Measurements from ENCODE around the gene ZAR1L.

ZAR1L gene

GRCh38 chr13:32311188-32311897, 3.8 kb downstream of the ZAR1L start:
- H3K27ac ChIP-seq (ENCODE audit: low read depth, low read length) = no peak overlapping the region
- no peaks in the 10 kb centered on the region for H3K9me2 ChIP-seq (replicated peaks; ENCODE audit: control insufficient read depth, low read length)
- H3K4me3 ChIP-seq (ENCODE audit: low read length) = no peak overlapping the region
- peaks cover 15% of the 10 kb centered on the region for H3K79me2 ChIP-seq (ENCODE audit: control insufficient read depth, low read length)
- H4K20me1 ChIP-seq (ENCODE audit: control insufficient read depth, insufficient read depth, low read depth, low read length) = no peaks in the 10 kb centered on the region
- H3K36me3 ChIP-seq (ENCODE audit: control insufficient read depth, low read length) = peaks cover 6% of the 10 kb centered on the region
- H3K9me3 ChIP-seq (ENCODE audit: control insufficient read depth, insufficient read depth, low read length) = no peaks in the 10 kb centered on the region
- peaks cover 28% of the 10 kb centered on the region for H3K4me1 ChIP-seq (ENCODE audit: control insufficient read depth, low read length)
- TF ChIP-seq EZH2phosphoT487 (IDR thresholded peaks at IDR 0.05; ENCODE audit: borderline replicate concordance, low read length) (no peak), CTCF (IDR thresholded peaks at IDR 0.05; ENCODE audit: low read depth, low read length, poor library complexity, severe bottlenecking) (no peak)
- H3K27me3 ChIP-seq (ENCODE audit: control insufficient read depth, low read length) = no peaks in the 10 kb centered on the region
- H3K4me2 ChIP-seq (ENCODE audit: low read length) = no peak overlapping the region
- H3F3A ChIP-seq (ENCODE audit: control insufficient read depth, insufficient read depth) = peaks cover 3% of the 10 kb centered on the region; the same call in 1 of the 2 replicates

GRCh38 chr13:32310134-32310706, 4.9 kb downstream of the ZAR1L start:
- Histone ChIP-seq H3K9me3 (ENCODE audit: control insufficient read depth, insufficient read depth, low read length) (no peaks in the 10 kb centered on the region), H3K4me2 (ENCODE audit: low read length) (peak overlapping the region; percentile 44), H3K27me3 (ENCODE audit: control insufficient read depth, low read length) (no peaks in the 10 kb centered on the region), H3K4me3 (ENCODE audit: low read length) (peak overlapping the region; percentile 26), H3K9me2 (replicated peaks; ENCODE audit: control insufficient read depth, low read length) (no peaks in the 10 kb centered on the region), H3K79me2 (ENCODE audit: control insufficient read depth, low read length) (peaks cover 5% of the 10 kb centered on the region; the same call in 1 of the 2 replicates), H4K20me1 (ENCODE audit: control insufficient read depth, insufficient read depth, low read depth, low read length) (no peaks in the 10 kb centered on the region), H3K27ac (ENCODE audit: low read depth, low read length) (no peak overlapping the region), H3F3A (ENCODE audit: control insufficient read depth, insufficient read depth) (peaks cover 3% of the 10 kb centered on the region; the same call in 1 of the 2 replicates), H3K4me1 (ENCODE audit: control insufficient read depth, low read length) (peaks cover 25% of the 10 kb centered on the region), H3K36me3 (ENCODE audit: control insufficient read depth, low read length) (no peaks in the 10 kb centered on the region)
- TF ChIP-seq EZH2phosphoT487 (IDR thresholded peaks at IDR 0.05; ENCODE audit: borderline replicate concordance, low read length) = no peak
- peak; percentile 81 for TF ChIP-seq CTCF (IDR thresholded peaks at IDR 0.05; ENCODE audit: low read depth, low read length, poor library complexity, severe bottlenecking)

- no peaks in the 10 kb centered on the region for H3K79me2 ChIP-seq (ENCODE audit: control insufficient read depth, low read length)
- H4K20me1 ChIP-seq (ENCODE audit: control insufficient read depth, insufficient read depth, low read depth, low read length) = no peaks in the 10 kb centered on the region
- H3F3A ChIP-seq (ENCODE audit: control insufficient read depth, insufficient read depth) = peaks cover 3% of the 10 kb centered on the region; the same call in 1 of the 2 replicates
- H3K27me3 ChIP-seq (ENCODE audit: control insufficient read depth, low read length) = no peaks in the 10 kb centered on the region
- H3K4me3 ChIP-seq (ENCODE audit: low read length) = peak overlapping the region; percentile 26
- peaks cover 19% of the 10 kb centered on the region for H3K4me1 ChIP-seq (ENCODE audit: control insufficient read depth, low read length)
- H3K4me2 ChIP-seq (ENCODE audit: low read length) = peak overlapping the region; percentile 44
- H3K9me2 ChIP-seq (replicated peaks; ENCODE audit: control insufficient read depth, low read length) = no peaks in the 10 kb centered on the region
- H3K27ac ChIP-seq (ENCODE audit: low read depth, low read length) = no peak overlapping the region
- no peaks in the 10 kb centered on the region for H3K36me3 ChIP-seq (ENCODE audit: control insufficient read depth, low read length)
- H3K9me3 ChIP-seq (ENCODE audit: control insufficient read depth, insufficient read depth, low read length) = no peaks in the 10 kb centered on the region
- TF ChIP-seq CTCF (IDR thresholded peaks at IDR 0.05; ENCODE audit: low read depth, low read length, poor library complexity, severe bottlenecking) (no peak), EZH2phosphoT487 (IDR thresholded peaks at IDR 0.05; ENCODE audit: borderline replicate concordance, low read length) (no peak)
Observed at GRCh38 chr13:32309312-32310133, 5.6 kb downstream of the ZAR1L start.
